Esophagus muscularis mucosa (tissue), 4 donors: Measurements from ENCODE around the gene IL32. TPM values are rescaled to one million over a fixed set of nuclear protein-coding genes. Genes with fewer than 3 reads are reported as not detected.
"Not testable (repeated sequence)": the region's sequence is repeated elsewhere in the genome, so short reads cannot be mapped to it uniquely, and the experiment has no call there.

Experiments
- DNase-seq: peaks from one replicate; pipeline ENCODE4 v3.0.0-alpha.2; 2017; ENCODE audit errors: extremely low spot score
- H3K27ac ChIP-seq, 4 donors: fragments of 200-600 bp; sonication (generic); replicated peaks in 1 of 4; 1 replicate in 3 of 4; 2 replicates in 1 of 4; pipeline ENCODE4 v1.5.1; 2016 to 2019; ENCODE audit warnings: mild to moderate bottlenecking in 1 of 4
- H3K27me3 ChIP-seq, 4 donors: fragments of 200-600 bp; sonication (generic); one replicate each; pipeline versions ENCODE4 v1.5.1 to v1.6.0; 2016 to 2019
- H3K36me3 ChIP-seq, 4 donors: fragments of 200-600 bp; sonication (generic); one replicate each; pipeline ENCODE4 v1.5.1; 2016 to 2019
- H3K4me1 ChIP-seq, 4 donors: fragments of 200-600 bp; sonication (generic); one replicate each; pipeline ENCODE4 v1.5.1; 2016 to 2019
- H3K4me3 ChIP-seq, 4 donors: fragments of 200-600 bp; sonication (generic); 1 replicate in 2 of 4; 2 replicates in 2 of 4; pipeline ENCODE4 v1.5.1; 2016 to 2019; ENCODE audit warnings: mild to moderate bottlenecking in 4 of 4, moderate library complexity in 1 of 4
- H3K9me3 ChIP-seq, 4 donors: fragments of 200-600 bp; sonication (generic); 1 replicate in 3 of 4; 2 replicates in 1 of 4; pipeline ENCODE4 v1.5.1; 2016 to 2019
- CTCF ChIP-seq, 3 experiments: fragments of 200-600 bp in 2 of 3; fragments of 450-650 bp in 1 of 3; sonication (generic) in 2 of 3; IDR thresholded peaks; one replicate each; pipeline ENCODE4 v1.5.1; 2017 to 2019; ENCODE audit warnings: antibody characterized with exemption in 3 of 3, mild to moderate bottlenecking in 2 of 3, moderate library complexity in 1 of 3
- EP300 ChIP-seq: sonication (generic); formaldehyde crosslinking; IDR thresholded peaks from one replicate; pipeline ENCODE4 v1.6.1; 2017; ENCODE audit warnings: antibody characterized with exemption
- POLR2A ChIP-seq: fragments of 450-650 bp; IDR thresholded peaks from one replicate; pipeline ENCODE4 v1.6.1; 2017; ENCODE audit warnings: antibody characterized with exemption, moderate library complexity, mild to moderate bottlenecking, low read depth
- POLR2AphosphoS5 ChIP-seq, 2 donors: sonication (generic); formaldehyde crosslinking; IDR thresholded peaks; one replicate each; pipeline ENCODE4 v1.6.1; 2017; ENCODE audit warnings: antibody characterized with exemption in 2 of 2
- WGBS: methylation state at CpG from one replicate; pipeline ENCODE4 v1.1.5; 2018; 5-methylcytosine and 5-hydroxymethylcytosine counted together
- intact Hi-C: fragments of 100-400 bp; cut with DNase I; formaldehyde crosslinking; loops from one replicate; pipeline ENCODE4 v1.15.1; 2023
- total RNA-seq, 4 donors: library from RNA; depleted of rRNA; stranded (reverse); fragments of >200 nt; gene quantifications; one replicate each; pipeline versions ENCODE4 v1.1.0 to v1.2.1, GENCODE V29; 2016

Gene IL32
- total RNA-seq, 4 donors from 2014 or later: 13.7 to 40.8 (median 31.2) TPM

DNA sequence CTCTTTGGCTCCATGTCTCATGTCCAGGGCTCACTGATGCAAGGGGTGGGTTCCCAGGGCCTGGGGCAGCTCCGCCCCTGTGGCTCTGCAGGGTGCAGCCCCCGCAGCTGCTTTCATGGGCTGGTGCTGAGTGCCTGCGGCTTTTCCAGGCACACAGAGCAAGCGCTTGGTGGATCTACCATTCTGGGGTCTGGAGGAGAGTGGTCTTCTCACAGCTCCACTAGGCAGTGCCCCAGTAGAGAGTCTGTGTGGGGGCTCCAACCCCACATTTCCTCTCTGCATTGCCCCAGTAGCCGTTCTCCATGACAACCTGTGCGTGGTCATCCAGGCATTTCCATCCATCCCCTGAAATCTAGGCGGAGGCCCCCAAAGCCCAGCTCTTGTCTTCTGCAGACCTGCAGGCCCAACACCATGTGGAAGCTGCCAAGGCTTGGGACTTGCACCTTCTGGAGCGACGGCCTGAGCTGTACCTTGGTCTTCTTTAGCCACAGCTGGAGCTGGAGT lies 5.2 kb downstream of the IL32 start:
- no peak for DNase-seq
- WGBS: 92% methylated on average over 8 of the region's 9 CpGs
- peaks cover 3 to 22% (median 13%) of the 10 kb centered on the region in 4 donors for H3K4me1 ChIP-seq
- no peaks in the 10 kb centered on the region for H3K9me3 ChIP-seq
- peaks cover 0 to 21% (median 2%) of the 10 kb centered on the region in 4 donors for H3K36me3 ChIP-seq
- no peak for TF ChIP-seq EP300
- TF ChIP-seq POLR2AphosphoS5 (IDR thresholded peaks at IDR 0.05): no peak
- TF ChIP-seq CTCF (IDR thresholded peaks at IDR 0.05): no peak
- no peak for TF ChIP-seq POLR2A
- H3K4me3 ChIP-seq: no peak overlapping the region
- intact Hi-C loops: no loop called here
- H3K27me3 ChIP-seq: peaks cover 0 to 10% (median 0%) of the 10 kb centered on the region in 4 donors
- no peak overlapping the region for H3K27ac ChIP-seq

GRCh38 chr16:3071655-3072054 lies 6.2 kb downstream of the IL32 start:
- no peak overlapping the region for H3K27ac ChIP-seq
- no peak for TF ChIP-seq CTCF (IDR thresholded peaks at IDR 0.05)
- TF ChIP-seq POLR2AphosphoS5 (IDR thresholded peaks at IDR 0.05): no peak
- no peak for TF ChIP-seq POLR2A
- no peak for TF ChIP-seq EP300
- no peak for DNase-seq
- H3K9me3 ChIP-seq: no peaks in the 10 kb centered on the region
- WGBS: 91% methylated on average over 7 of the region's 7 CpGs
- H3K4me1 ChIP-seq: peaks cover 1 to 16% (median 4%) of the 10 kb centered on the region in 4 donors
- no peak overlapping the region for H3K4me3 ChIP-seq
- intact Hi-C loops: no loop called here
- peaks cover 0 to 10% (median 0%) of the 10 kb centered on the region in 4 donors for H3K27me3 ChIP-seq
- peaks cover 0 to 21% (median 2%) of the 10 kb centered on the region in 4 donors for H3K36me3 ChIP-seq

DNA sequence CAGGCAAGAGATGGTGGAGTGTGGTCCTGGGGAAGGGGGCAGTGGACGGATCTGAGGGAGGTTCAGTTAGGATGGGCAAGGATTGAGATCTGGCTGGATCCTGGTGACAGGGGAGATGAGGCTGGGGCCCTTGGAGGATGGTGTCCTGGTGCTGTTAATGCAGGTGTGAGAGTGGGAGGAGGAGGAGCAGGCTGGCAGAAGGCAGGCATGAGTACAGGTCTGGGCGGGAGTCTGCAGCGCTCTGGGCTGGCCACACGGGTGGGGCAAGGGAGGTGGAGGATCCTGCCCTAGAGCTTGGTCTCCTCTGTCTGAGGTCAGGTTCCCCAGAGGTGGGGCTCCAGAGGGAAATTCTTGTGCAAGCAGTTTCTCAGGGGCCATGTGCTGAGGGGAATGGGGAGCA lies 6.7 kb downstream of the IL32 start:
- H3K27me3 ChIP-seq, intact Hi-C loops, H3K27ac ChIP-seq, H3K4me3 ChIP-seq, DNase-seq, H3K9me3 ChIP-seq: not testable (repeated sequence)
- peaks cover 0 to 13% (median 4%) of the 10 kb centered on the region in 4 donors for H3K4me1 ChIP-seq
- WGBS: 81% methylated on average over 4 of the region's 4 CpGs
- peaks cover 0 to 25% (median 2%) of the 10 kb centered on the region in 4 donors for H3K36me3 ChIP-seq

GRCh38 chr16:3072576-3073263 lies 7.3 kb downstream of the IL32 start:
- H3K27me3 ChIP-seq, intact Hi-C loops, DNase-seq, H3K27ac ChIP-seq, H3K4me3 ChIP-seq, H3K9me3 ChIP-seq: not testable (repeated sequence)
- peaks cover 0 to 28% (median 2%) of the 10 kb centered on the region in 4 donors for H3K36me3 ChIP-seq
- 50% methylated on average over 3 of the region's 18 CpGs for WGBS
- peaks cover 0 to 13% (median 4%) of the 10 kb centered on the region in 4 donors for H3K4me1 ChIP-seq

- Histone ChIP-seq H3K27ac (no peak overlapping the region), H3K4me1 (peaks cover 0 to 13% (median 4%) of the 10 kb centered on the region in 4 donors), H3K4me3 (no peak overlapping the region), H3K27me3 (peaks cover 0 to 10% (median 0%) of the 10 kb centered on the region in 4 donors), H3K36me3 (peaks cover 0 to 25% (median 2%) of the 10 kb centered on the region in 4 donors), H3K9me3 (no peaks in the 10 kb centered on the region)
- DNase-seq: no peak
- 88% methylated on average over 7 of the region's 7 CpGs for WGBS
- TF ChIP-seq CTCF (IDR thresholded peaks at IDR 0.05): no peak
- TF ChIP-seq EP300: no peak
- no peak for TF ChIP-seq POLR2A
- TF ChIP-seq POLR2AphosphoS5 (IDR thresholded peaks at IDR 0.05): no peak
- intact Hi-C loops: no loop called here
These were observed 8.0 kb downstream of the IL32 start for GRCh38 chr16:3073448-3073847.
